Measurements from ENCODE around the gene STEAP3. TPM values are rescaled to one million over a fixed set of nuclear protein-coding genes. Genes with fewer than 3 reads are reported as not detected.

STEAP3 gene
- total RNA-seq, 1 donor from 2014 or later = 2.1 TPM

DNA sequence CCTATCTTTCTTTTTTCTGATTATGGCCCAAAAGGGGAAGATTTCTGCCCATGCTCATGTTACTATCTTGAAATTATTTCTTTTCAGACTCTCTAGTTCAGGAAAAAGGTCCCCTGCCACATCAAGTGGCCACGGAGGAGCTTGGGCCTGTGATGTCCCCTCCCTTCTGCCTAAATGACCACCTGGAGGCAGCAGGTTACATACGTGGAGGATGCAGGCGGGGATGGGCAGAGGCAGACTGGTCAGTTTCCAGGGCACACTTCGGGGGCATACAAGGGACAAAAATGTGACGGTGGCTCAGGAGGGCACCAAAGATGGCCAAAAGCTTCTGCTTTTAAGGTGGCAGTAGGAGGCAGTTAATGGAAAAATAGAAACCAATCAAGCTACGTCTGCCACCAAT lies 30.7 kb upstream of the STEAP3 start:
- peaks cover 4% of the 10 kb centered on the region for H3K4me1 Mint-ChIP-seq (ENCODE audit: low read depth, unreplicated experiment)
- H3K9me3 Mint-ChIP-seq (ENCODE audit: unreplicated experiment) = peaks cover 4% of the 10 kb centered on the region
- no peak overlapping the region for H3K27ac Mint-ChIP-seq (ENCODE audit: unreplicated experiment)
- DNase-seq = no peak
- no peaks in the 10 kb centered on the region for H3K36me3 Mint-ChIP-seq (ENCODE audit: unreplicated experiment)
- peaks cover 4% of the 10 kb centered on the region for H3K27me3 Mint-ChIP-seq (ENCODE audit: unreplicated experiment)
- TF ChIP-seq, protein P1, sequence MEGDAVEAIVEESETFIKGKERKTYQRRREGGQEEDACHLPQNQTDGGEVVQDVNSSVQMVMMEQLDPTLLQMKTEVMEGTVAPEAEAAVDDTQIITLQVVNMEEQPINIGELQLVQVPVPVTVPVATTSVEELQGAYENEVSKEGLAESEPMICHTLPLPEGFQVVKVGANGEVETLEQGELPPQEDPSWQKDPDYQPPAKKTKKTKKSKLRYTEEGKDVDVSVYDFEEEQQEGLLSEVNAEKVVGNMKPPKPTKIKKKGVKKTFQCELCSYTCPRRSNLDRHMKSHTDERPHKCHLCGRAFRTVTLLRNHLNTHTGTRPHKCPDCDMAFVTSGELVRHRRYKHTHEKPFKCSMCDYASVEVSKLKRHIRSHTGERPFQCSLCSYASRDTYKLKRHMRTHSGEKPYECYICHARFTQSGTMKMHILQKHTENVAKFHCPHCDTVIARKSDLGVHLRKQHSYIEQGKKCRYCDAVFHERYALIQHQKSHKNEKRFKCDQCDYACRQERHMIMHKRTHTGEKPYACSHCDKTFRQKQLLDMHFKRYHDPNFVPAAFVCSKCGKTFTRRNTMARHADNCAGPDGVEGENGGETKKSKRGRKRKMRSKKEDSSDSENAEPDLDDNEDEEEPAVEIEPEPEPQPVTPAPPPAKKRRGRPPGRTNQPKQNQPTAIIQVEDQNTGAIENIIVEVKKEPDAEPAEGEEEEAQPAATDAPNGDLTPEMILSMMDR (IDR thresholded peaks at IDR 0.05; ENCODE audit: partially characterized antibody, unreplicated experiment) = no peak
- no peak overlapping the region for H3K4me3 Mint-ChIP-seq (ENCODE audit: unreplicated experiment)

DNA sequence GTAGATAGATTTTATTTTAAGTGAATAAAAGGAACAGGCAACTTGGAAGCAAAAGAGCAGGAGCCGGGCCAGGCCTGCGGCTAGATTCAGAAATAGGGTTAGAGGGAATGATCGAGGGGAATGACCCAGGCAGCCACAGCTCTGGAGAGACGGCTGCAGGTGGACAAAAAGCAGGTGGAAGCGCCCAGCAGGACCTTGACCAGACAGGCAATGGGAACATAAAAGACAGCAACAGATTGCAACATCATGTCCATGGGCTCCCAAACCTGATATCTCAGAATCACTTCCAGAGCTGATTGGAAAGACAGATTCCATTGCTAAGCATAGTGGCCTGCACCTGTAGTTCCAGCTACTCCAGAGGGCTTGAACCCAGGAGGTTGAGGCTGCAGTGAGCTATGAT lies 28.6 kb upstream of the STEAP3 start:
- peaks cover 4% of the 10 kb centered on the region for H3K4me1 Mint-ChIP-seq (ENCODE audit: low read depth, unreplicated experiment)

DNA sequence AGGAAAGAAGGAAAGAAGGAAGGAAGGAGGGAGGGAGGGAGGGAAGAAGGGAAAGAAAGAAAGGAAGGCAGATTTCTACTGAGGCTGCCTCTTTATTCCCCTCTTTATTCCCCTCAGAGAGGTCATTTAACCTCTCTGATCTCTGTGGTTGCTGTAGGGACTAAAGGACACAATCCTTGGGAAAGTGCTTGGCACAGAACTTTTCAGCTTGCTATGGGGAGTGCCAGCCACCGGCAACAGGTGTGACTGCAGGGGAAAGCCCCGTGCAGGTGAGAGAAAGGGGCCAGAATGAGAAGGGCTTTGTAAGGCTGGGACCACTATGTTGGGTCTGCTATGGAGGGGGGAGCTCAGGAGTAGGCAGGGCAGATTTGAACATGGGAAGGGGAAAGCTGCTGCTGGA lies 27.7 kb upstream of the STEAP3 start:
- peaks cover 6% of the 10 kb centered on the region for H3K27me3 Mint-ChIP-seq (ENCODE audit: unreplicated experiment)
- H3K36me3 Mint-ChIP-seq (ENCODE audit: unreplicated experiment) = no peaks in the 10 kb centered on the region
- TF ChIP-seq, protein P1 (IDR thresholded peaks at IDR 0.05; ENCODE audit: partially characterized antibody, unreplicated experiment) = no peak
- H3K4me3 Mint-ChIP-seq (ENCODE audit: unreplicated experiment) = no peak overlapping the region
- no peak overlapping the region for H3K27ac Mint-ChIP-seq (ENCODE audit: unreplicated experiment)
- no peak for DNase-seq
- peaks cover 4% of the 10 kb centered on the region for H3K4me1 Mint-ChIP-seq (ENCODE audit: low read depth, unreplicated experiment)
- peaks cover 4% of the 10 kb centered on the region for H3K9me3 Mint-ChIP-seq (ENCODE audit: unreplicated experiment)

More for the DNA sequence above, 28.6 kb upstream of the STEAP3 start:
- H3K27ac Mint-ChIP-seq (ENCODE audit: unreplicated experiment) = no peak overlapping the region
- no peak for DNase-seq
- H3K4me3 Mint-ChIP-seq (ENCODE audit: unreplicated experiment) = no peak overlapping the region
- no peaks in the 10 kb centered on the region for H3K36me3 Mint-ChIP-seq (ENCODE audit: unreplicated experiment)
- peaks cover 4% of the 10 kb centered on the region for H3K9me3 Mint-ChIP-seq (ENCODE audit: unreplicated experiment)
- TF ChIP-seq, protein P1 (IDR thresholded peaks at IDR 0.05; ENCODE audit: partially characterized antibody, unreplicated experiment) = no peak
- peaks cover 6% of the 10 kb centered on the region for H3K27me3 Mint-ChIP-seq (ENCODE audit: unreplicated experiment)

DNA sequence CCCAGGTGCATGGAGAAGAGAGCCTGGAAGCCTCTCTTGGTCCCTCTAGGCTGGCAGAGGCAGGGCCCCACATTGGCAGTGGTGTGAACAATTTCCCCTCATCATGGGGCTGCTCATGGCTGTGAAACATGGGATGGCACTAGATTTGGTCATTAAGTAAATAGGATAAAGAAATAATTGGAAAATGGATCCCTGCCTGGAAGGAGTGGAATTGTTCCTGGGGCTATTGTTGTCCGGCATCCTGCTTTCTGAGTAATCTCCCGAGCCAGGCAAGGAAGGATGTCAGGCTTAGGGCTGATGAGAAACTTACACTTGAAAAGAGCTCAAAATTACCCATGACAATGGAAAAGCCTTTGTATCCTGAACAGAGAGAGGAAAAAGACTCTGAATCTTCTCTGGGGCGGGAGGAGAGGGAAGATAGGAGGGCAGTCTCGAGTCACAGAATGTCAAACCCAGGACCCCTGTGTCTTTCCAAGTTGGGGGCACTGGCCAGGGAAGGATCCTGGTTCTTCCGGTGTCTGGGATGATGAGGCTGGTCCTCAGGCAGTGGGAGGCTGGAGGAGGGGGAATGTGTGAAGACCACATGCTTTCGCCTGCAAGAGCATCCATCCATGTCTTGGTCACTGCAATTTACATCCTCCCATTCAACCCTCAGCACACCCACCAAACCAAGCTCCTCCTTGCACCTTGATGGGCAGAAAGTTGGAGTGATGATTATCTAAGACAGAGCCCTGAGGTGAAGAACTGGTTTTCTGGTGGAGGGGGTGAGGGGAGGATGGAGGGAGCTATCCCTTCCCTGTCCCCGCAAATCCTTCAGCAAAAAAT lies 27.1 kb upstream of the STEAP3 start:
- no peak for DNase-seq
- H3K36me3 Mint-ChIP-seq (ENCODE audit: unreplicated experiment) = no peaks in the 10 kb centered on the region
- peaks cover 6% of the 10 kb centered on the region for H3K27me3 Mint-ChIP-seq (ENCODE audit: unreplicated experiment)
- TF ChIP-seq, protein P1 (IDR thresholded peaks at IDR 0.05; ENCODE audit: partially characterized antibody, unreplicated experiment) = no peak
- H3K4me3 Mint-ChIP-seq (ENCODE audit: unreplicated experiment) = no peak overlapping the region
- H3K27ac Mint-ChIP-seq (ENCODE audit: unreplicated experiment) = no peak overlapping the region
- peaks cover 4% of the 10 kb centered on the region for H3K4me1 Mint-ChIP-seq (ENCODE audit: low read depth, unreplicated experiment)
- H3K9me3 Mint-ChIP-seq (ENCODE audit: unreplicated experiment) = peaks cover 4% of the 10 kb centered on the region

DNA sequence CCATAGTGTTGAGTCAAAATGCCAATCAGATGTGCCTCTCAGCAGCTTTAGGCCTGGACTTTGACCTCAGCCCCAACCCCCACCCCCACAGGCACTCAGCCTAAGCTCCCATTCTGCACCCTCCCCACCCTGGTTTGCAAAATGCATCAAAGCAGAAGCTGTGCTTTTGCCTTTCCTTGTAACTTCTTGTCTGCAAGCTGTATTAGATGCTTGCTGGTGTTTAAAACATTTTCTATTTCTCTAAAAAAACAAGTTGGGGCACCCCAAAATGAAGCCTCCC lies 26.6 kb upstream of the STEAP3 start:
- TF ChIP-seq, protein P1 (IDR thresholded peaks at IDR 0.05; ENCODE audit: partially characterized antibody, unreplicated experiment) = no peak
- H3K4me1 Mint-ChIP-seq (ENCODE audit: low read depth, unreplicated experiment) = peaks cover 4% of the 10 kb centered on the region
- peaks cover 6% of the 10 kb centered on the region for H3K27me3 Mint-ChIP-seq (ENCODE audit: unreplicated experiment)

More for the DNA sequence above, 26.6 kb upstream of the STEAP3 start:
- Mint-ChIP-seq H3K4me3 (ENCODE audit: unreplicated experiment) (no peak overlapping the region), H3K9me3 (ENCODE audit: unreplicated experiment) (peaks cover 4% of the 10 kb centered on the region), H3K36me3 (ENCODE audit: unreplicated experiment) (no peaks in the 10 kb centered on the region), H3K27ac (ENCODE audit: unreplicated experiment) (no peak overlapping the region)
- DNase-seq = no peak
